AG04450 (cell line): Measurements from ENCODE around the gene CD164. TPM values are rescaled to one million over a fixed set of nuclear protein-coding genes. Genes with fewer than 3 reads are reported as not detected.

Experiments used
- CTCF ChIA-PET: fragments of 300-600, 350-600 bp; formaldehyde crosslinking; extraction: SDS; loops from one replicate; lab custom pipeline; 2022; ENCODE audit warnings: antibody characterized with exemption, inconsistent platforms; lab: Charles Lee
- POLR2A ChIA-PET: fragments of 350-600 bp; formaldehyde crosslinking; extraction: SDS; loops from one replicate; lab custom pipeline; 2021; ENCODE audit warnings: antibody characterized with exemption, inconsistent platforms; lab: Yijun Ruan, JAX
- DNase-seq: peaks from one replicate; pipeline ENCODE4 v3.0.0-alpha.2; 2011; ENCODE audit warnings: low read depth, low spot score
- H3K27ac ChIP-seq: one replicate; pipeline ENCODE4 v1.5.1; 2012; ENCODE audit warnings: low read depth, low read length, control low read depth
- H3K27me3 ChIP-seq: one replicate; pipeline ENCODE4 v1.6.0; 2012; ENCODE audit warnings: low read length; ENCODE audit not compliant: control insufficient read depth, insufficient read depth
- H3K4me3 ChIP-seq: 2 replicates; pipeline ENCODE4 v1.5.1; 2011; ENCODE audit warnings: mild to moderate bottlenecking, low read depth, low read length, control low read depth
- H3K9me3 ChIP-seq: 2 replicates; pipeline ENCODE4 v1.5.1; 2012; ENCODE audit warnings: low read length; ENCODE audit not compliant: control insufficient read depth, insufficient read depth
- polyA plus RNA-seq: library from polyadenylated mRNA; depleted of rRNA; stranded (reverse); fragments of >200 nt; gene quantifications from 2 replicates; pipeline ENCODE4 v1.2.3, GENCODE V29; 2011
- TF ChIP-seq, protein P1 (sequence below): IDR thresholded peaks from 2 replicates; pipeline ENCODE4 v1.5.1; 2011; ENCODE audit warnings: low read depth, low read length, control low read depth, inconsistent platforms

Gene CD164
- polyA plus RNA-seq, 1 experiment, result 383 TPM

DNA sequence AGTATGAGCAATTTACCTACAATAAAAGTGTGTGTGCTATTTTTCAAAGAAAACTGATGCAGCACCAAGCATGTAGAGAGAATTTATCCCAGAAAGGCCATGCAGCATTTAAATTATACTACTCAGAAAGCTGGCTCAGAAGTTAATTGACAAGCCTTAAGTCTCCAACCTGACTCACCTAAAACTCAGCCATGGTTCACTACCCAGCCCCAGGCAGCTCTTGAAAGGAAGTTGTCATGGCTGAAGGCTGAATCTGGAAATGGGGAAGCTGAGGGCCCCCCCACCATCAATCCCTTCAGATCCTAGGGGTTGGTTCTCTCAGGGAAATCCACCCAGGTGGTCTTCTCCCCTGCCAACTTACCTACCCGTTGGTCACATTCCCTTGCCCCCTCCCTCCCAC is 38.5 kb upstream of the CD164 start:
- Histone ChIP-seq H3K27ac (no peak overlapping the region), H3K4me3 (no peak overlapping the region), H3K9me3 (no peaks in the 10 kb centered on the region), H3K27me3 (no peaks in the 10 kb centered on the region)
- ChIA-PET CTCF (no interaction called here), POLR2A (no interaction called here)
- no peak for DNase-seq
- TF ChIP-seq, protein P1, sequence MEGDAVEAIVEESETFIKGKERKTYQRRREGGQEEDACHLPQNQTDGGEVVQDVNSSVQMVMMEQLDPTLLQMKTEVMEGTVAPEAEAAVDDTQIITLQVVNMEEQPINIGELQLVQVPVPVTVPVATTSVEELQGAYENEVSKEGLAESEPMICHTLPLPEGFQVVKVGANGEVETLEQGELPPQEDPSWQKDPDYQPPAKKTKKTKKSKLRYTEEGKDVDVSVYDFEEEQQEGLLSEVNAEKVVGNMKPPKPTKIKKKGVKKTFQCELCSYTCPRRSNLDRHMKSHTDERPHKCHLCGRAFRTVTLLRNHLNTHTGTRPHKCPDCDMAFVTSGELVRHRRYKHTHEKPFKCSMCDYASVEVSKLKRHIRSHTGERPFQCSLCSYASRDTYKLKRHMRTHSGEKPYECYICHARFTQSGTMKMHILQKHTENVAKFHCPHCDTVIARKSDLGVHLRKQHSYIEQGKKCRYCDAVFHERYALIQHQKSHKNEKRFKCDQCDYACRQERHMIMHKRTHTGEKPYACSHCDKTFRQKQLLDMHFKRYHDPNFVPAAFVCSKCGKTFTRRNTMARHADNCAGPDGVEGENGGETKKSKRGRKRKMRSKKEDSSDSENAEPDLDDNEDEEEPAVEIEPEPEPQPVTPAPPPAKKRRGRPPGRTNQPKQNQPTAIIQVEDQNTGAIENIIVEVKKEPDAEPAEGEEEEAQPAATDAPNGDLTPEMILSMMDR, result no peak

DNA sequence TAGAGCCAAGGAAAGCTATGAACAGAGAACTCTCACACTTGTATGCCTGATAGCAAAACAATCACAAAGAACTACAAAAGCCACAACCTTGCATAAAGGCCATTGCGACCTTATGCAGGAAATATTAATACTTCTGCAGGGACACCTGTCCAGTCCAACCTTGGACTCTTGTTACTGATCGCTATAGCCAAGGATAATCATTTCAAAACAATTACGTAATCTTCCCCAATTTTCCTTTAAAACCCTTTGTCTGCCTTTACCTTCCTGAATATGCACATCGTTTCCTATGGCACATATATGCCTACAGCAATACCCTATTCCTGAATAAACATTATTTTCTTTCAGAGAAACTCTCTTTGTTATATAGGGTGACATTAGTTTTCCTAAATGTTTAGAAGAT is 35.4 kb upstream of the CD164 start:
- TF ChIP-seq, protein P1, result no peak
- H3K27me3 ChIP-seq, result peaks cover 2% of the 10 kb centered on the region
- no peak overlapping the region for H3K27ac ChIP-seq
- H3K9me3 ChIP-seq, result no peaks in the 10 kb centered on the region
- ChIA-PET POLR2A (no interaction called here), CTCF (interaction anchor here (0.6 kb wide), 1 partner anchor 27 kb away, joined by 3 read pairs; no protein-coding TSS in a partner anchor)
- DNase-seq, result no peak
- H3K4me3 ChIP-seq, result no peak overlapping the region

DNA sequence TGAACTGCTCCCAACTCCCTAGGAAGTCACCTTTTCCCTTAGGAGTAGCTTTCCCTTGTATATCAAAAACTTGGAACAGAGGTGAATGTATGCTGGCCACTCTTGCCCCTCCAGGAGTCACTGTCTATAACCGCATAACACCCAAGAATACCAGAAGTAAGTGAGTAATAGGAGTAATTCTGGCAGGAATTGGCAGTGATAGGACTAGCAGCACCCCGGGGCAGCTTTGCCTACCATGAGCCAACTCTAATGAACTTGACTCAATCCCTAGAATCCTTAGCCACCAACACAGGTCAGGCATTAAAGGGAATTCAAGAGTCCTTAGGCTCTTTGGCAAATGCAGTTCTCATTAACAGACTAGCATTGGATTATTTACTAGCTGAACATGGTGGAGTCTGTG is 28.8 kb upstream of the CD164 start:
- H3K4me3 ChIP-seq, result no peak overlapping the region
- H3K27ac ChIP-seq, result no peak overlapping the region
- H3K9me3 ChIP-seq, result no peaks in the 10 kb centered on the region
- TF ChIP-seq, protein P1, result no peak
- CTCF ChIA-PET, result no interaction called here
- no peak for DNase-seq
- POLR2A ChIA-PET, result no interaction called here
- peaks cover 13% of the 10 kb centered on the region for H3K27me3 ChIP-seq

DNA sequence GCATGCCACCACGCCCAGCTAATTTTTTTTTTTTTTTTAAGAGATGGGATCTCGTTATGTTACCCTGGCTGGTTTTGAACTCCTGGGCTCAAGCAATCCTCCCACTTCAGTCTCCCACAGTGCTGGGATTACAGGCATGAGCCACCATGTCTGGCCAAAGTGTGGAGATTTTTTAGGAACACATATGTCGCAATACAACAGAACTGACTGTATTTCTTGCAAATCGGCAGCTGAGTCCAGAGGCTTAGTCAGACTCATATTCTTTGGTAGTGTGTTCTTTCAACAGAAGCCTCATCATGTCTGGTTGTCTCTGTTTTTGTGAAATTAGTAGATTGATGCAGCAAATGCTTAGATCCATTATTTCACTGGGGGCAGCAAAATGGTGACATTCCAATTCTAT is 23.9 kb upstream of the CD164 start:
- no peak for DNase-seq
- Histone ChIP-seq H3K27me3 (peaks cover 6% of the 10 kb centered on the region), H3K9me3 (no peaks in the 10 kb centered on the region), H3K4me3 (no peak overlapping the region), H3K27ac (no peak overlapping the region)
- TF ChIP-seq, protein P1, result no peak
- POLR2A ChIA-PET, result no interaction called here
- CTCF ChIA-PET, result no interaction called here

DNA sequence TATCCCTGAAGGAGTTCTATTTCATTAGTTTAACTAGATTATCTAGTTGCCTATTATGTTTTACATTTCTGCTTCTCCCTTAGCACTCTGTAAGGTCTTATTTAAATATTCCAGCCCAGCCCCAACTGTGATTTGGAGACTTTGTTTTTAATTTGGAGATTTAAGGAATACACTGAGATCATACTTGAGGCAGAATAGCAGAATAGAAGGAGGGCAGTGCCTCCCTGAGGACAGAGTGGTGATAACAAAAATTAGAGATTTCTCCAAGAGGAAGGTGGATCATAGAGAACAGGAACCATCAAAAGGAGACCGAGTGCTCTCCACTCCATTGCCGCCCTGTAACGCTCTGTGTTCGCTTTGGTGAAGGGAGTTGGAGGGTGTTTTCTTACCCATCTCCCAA is 14.8 kb upstream of the CD164 start:
- H3K9me3 ChIP-seq, result no peaks in the 10 kb centered on the region
- DNase-seq, result no peak
- H3K4me3 ChIP-seq, result no peak overlapping the region
- H3K27ac ChIP-seq, result no peak overlapping the region
- ChIA-PET POLR2A (no interaction called here), CTCF (interaction anchor here (0.6 to 3.4 kb wide), 5 partner anchors 13 to 1242 kb away, joined by 3 to 26 read pairs (median 10); no protein-coding TSS in a partner anchor)
- H3K27me3 ChIP-seq, result peaks cover 7% of the 10 kb centered on the region
- TF ChIP-seq, protein P1, result peak; percentile 64
